Nephron progenitor cell (in vitro differentiated cells): ENCODE measurements around the gene SP6.

Source experiments
- DNase-seq: peaks from one replicate; pipeline ENCODE4 v3.0.0; 2021
- H3K27ac Mint-ChIP-seq: 2 replicates; pipeline ENCODE4 v1.8.0; 2021; ENCODE audit warnings: mild to moderate bottlenecking, moderate library complexity, mixed read lengths
- H3K27me3 Mint-ChIP-seq: 2 replicates; pipeline ENCODE4 v1.8.0; 2021; ENCODE audit warnings: mild to moderate bottlenecking, low read depth, mixed read lengths; ENCODE audit not compliant: poor library complexity
- H3K36me3 Mint-ChIP-seq: 2 replicates; pipeline ENCODE4 v1.8.0; 2021; ENCODE audit warnings: low read depth, mixed read lengths
- H3K4me1 Mint-ChIP-seq: 2 replicates; pipeline ENCODE4 v1.8.0; 2021; ENCODE audit warnings: mixed read lengths
- H3K4me3 Mint-ChIP-seq: 2 replicates; pipeline ENCODE4 v1.8.0; 2021; ENCODE audit warnings: mild to moderate bottlenecking, moderate library complexity, mixed read lengths
- H3K9me3 Mint-ChIP-seq: 2 replicates; pipeline ENCODE4 v1.8.0; 2021; ENCODE audit warnings: mild to moderate bottlenecking, moderate library complexity, mixed read lengths
- TF ChIP-seq, protein P1 (sequence below): fragments of 200-600 bp; sonication (generic); IDR thresholded peaks from 2 replicates; pipeline ENCODE4 v1.5.0; 2021; ENCODE audit warnings: antibody characterized with exemption

Gene SP6

GRCh38 chr17:47812146-47812920 is 38.6 kb downstream of the SP6 start:
- no peak overlapping the region for H3K27ac Mint-ChIP-seq
- H3K4me3 Mint-ChIP-seq: no peak overlapping the region

GRCh38 chr17:47811709-47812108 is 39.3 kb downstream of the SP6 start:
- TF ChIP-seq, protein P1, sequence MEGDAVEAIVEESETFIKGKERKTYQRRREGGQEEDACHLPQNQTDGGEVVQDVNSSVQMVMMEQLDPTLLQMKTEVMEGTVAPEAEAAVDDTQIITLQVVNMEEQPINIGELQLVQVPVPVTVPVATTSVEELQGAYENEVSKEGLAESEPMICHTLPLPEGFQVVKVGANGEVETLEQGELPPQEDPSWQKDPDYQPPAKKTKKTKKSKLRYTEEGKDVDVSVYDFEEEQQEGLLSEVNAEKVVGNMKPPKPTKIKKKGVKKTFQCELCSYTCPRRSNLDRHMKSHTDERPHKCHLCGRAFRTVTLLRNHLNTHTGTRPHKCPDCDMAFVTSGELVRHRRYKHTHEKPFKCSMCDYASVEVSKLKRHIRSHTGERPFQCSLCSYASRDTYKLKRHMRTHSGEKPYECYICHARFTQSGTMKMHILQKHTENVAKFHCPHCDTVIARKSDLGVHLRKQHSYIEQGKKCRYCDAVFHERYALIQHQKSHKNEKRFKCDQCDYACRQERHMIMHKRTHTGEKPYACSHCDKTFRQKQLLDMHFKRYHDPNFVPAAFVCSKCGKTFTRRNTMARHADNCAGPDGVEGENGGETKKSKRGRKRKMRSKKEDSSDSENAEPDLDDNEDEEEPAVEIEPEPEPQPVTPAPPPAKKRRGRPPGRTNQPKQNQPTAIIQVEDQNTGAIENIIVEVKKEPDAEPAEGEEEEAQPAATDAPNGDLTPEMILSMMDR: no peak
- H3K27ac Mint-ChIP-seq: no peak overlapping the region
- no peaks in the 10 kb centered on the region for H3K36me3 Mint-ChIP-seq
- H3K9me3 Mint-ChIP-seq: no peaks in the 10 kb centered on the region
- peaks cover 6% of the 10 kb centered on the region for H3K4me1 Mint-ChIP-seq
- H3K4me3 Mint-ChIP-seq: no peak overlapping the region
- DNase-seq: no peak
- peaks cover 5% of the 10 kb centered on the region for H3K27me3 Mint-ChIP-seq

More at GRCh38 chr17:47812146-47812920, 38.6 kb downstream of the SP6 start:
- Mint-ChIP-seq H3K36me3 (no peaks in the 10 kb centered on the region), H3K9me3 (no peaks in the 10 kb centered on the region), H3K27me3 (peaks cover 5% of the 10 kb centered on the region), H3K4me1 (peaks cover 6% of the 10 kb centered on the region)
- DNase-seq: no peak
- TF ChIP-seq, protein P1: no peak

DNA sequence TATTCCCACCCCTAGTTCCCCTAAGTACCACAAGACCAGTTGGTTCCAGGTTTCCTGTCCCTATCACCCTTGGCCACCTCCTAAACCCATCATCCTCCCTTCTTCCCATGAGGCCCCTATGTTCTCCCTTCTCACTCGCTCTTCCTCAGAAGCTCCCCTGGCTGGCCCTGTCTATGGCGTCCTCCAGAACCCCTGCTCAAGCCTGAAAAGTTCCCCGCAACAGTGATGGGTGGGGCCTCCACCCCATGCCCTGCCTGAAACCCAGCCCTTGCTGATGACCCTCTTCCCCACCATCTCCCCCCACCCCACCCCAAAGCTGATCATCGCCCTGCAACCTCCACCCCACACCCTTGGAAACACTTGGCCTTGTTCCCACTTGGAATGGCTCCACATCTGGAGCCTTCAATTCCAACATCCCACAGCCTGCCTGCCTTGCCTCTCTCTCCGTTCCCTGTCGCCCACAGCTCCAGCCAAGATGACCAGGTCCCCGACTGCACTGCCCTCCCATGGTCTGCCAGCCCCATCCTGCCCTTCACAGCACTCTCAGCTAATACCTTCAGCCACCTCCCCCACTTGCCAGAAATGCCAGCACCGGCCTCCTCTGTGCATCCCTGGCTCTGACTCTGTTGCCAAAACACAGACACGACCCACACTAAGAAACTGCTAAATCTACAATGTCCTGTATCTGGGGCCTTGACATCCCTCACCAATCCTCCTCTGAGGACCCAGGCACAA is 39.9 kb downstream of the SP6 start:
- TF ChIP-seq, protein P1: no peak
- no peaks in the 10 kb centered on the region for H3K36me3 Mint-ChIP-seq
- DNase-seq: no peak
- H3K9me3 Mint-ChIP-seq: no peaks in the 10 kb centered on the region
- H3K4me1 Mint-ChIP-seq: peaks cover 6% of the 10 kb centered on the region
- peaks cover 5% of the 10 kb centered on the region for H3K27me3 Mint-ChIP-seq
- no peak overlapping the region for H3K27ac Mint-ChIP-seq
- no peak overlapping the region for H3K4me3 Mint-ChIP-seq

DNA sequence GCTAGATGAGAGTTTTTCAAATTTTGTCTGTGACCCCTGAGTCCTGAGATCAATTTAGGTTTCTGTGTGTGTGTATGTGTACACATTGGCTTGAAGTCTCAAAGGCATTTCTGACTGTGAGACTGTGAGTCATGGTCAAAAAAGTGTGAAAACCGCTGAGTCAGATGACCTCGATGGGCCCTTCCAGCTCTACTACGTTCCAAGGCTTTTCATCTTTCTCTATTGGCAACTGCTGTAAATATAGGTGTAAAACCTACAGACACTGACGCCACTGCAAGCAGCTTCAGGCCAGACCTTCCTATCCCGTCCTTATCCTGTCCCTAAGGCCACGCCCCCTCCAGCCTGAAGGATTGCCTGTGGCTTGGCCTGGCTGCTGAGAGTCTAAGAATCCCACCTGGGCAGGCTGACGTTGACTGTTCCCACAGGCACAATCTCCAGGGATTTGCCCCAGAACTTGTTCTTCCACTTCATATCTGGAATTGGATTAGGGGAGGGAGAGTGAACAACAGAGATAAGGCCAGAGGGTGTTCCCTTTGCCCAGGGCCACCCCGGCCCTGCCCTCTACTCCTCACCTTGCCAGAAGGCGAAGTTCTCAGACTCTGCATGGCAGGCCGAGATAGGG is 40.7 kb downstream of the SP6 start:
- Mint-ChIP-seq H3K27ac (no peak overlapping the region), H3K4me1 (peaks cover 6% of the 10 kb centered on the region), H3K36me3 (no peaks in the 10 kb centered on the region), H3K4me3 (no peak overlapping the region), H3K9me3 (no peaks in the 10 kb centered on the region), H3K27me3 (peaks cover 2% of the 10 kb centered on the region)
- peak; percentile 41 for DNase-seq
- TF ChIP-seq, protein P1: no peak

DNA sequence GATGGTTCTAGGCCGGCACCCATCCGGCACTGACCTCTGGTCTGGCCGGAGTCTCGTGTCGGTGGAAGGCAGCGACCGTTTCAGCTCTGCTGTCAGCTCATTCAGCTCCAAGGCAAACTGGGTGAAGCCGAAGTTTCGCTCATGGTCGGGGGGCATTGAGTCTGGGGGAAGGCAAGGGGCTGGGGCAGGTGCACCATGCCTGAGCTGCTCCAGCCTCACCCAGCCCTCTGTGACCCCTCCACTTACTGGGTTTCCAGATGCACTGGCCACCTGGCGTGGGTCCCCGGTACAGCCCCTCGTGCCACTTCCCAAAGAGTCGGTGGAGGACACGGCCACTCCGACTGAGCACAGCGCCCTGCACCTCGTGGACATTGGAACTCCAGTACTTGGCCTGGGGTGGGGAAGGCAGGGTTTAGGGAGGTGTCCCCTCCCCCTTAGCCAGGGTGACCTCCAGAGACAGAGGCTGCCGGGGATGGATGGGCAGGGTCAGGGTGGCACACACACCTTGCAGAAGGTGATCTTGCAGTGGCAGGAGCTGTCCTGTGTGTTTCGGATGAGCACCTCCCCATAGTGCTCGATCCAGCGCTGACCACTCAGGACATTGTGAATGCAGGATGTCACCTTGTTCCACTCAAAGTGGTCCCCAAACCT is 42.0 kb downstream of the SP6 start:
- DNase-seq: no peak
- Mint-ChIP-seq H3K27me3 (peaks cover 6% of the 10 kb centered on the region), H3K9me3 (no peaks in the 10 kb centered on the region), H3K4me1 (peaks cover 6% of the 10 kb centered on the region), H3K36me3 (no peaks in the 10 kb centered on the region), H3K27ac (no peak overlapping the region), H3K4me3 (no peak overlapping the region)
- TF ChIP-seq, protein P1: no peak
